HG03139 (cell line): ENCODE data around the gene SCARB1.
A peak's percentile ranks its signal among the peaks of the same experiment; 100 is the strongest.
"Not testable (repeated sequence)": the region's sequence is repeated elsewhere in the genome, so short reads cannot be mapped to it uniquely, and the experiment has no call there.

Experiments used
- ATAC-seq: cut with Tn5 transposase; IDR thresholded peaks from one replicate; pipeline ENCODE4 v1.9.1; 2021; ENCODE audit not compliant: unreplicated experiment

SCARB1 gene

GRCh38 chr12:124884587-124885438 is 21.1 kb upstream of the SCARB1 start:
- ATAC-seq, result peak; percentile 85

DNA sequence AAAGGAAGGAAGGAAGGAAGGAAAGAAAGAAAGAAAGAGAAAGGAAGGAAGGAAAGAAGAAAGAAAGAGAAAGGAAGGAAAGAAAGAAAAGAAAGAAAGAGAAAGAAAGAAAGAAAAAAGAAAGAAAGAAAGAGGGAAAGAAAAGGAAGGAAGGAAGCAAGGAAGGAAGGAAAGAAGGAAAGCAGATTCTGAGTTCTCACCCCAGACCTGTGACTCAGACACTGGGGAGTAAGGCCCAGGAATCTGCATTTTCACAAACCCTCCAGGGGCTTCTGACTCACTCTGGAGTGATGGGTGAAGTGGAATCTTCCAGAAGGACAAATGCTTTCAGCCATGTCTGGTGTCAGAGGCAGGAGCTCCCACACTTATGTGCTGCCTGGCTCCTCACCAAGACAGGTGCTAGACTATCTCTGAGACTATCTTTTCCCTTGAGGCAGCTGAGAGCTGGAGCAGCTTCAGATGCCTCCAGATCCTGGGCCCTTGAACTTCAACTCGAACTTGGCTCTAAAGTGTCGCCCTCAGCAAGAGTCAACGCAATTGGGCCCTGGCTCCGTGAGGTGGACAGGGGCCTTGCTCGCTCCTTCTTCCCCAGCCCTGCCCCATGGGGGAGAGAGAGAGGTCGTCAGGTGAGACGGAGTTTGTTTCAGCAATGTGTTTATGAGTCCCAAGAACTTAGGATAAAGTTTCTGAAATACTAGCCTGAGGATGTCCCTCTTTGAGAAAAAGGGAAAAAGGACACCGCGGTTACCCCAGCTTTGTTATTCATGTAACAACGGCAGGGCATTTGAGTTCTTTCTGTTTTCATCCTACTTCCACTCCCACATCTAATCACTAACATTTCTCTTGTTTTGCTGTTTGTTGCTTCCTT is 19.8 kb upstream of the SCARB1 start:
- no peak for ATAC-seq

- no peak for ATAC-seq
Observed at GRCh38 chr12:124881123-124881522, 17.5 kb upstream of the SCARB1 start.

GRCh38 chr12:124880335-124880734 is 16.7 kb upstream of the SCARB1 start:
- ATAC-seq, result not testable (repeated sequence)

GRCh38 chr12:124878795-124879516 is 15.3 kb upstream of the SCARB1 start:
- no peak for ATAC-seq

DNA sequence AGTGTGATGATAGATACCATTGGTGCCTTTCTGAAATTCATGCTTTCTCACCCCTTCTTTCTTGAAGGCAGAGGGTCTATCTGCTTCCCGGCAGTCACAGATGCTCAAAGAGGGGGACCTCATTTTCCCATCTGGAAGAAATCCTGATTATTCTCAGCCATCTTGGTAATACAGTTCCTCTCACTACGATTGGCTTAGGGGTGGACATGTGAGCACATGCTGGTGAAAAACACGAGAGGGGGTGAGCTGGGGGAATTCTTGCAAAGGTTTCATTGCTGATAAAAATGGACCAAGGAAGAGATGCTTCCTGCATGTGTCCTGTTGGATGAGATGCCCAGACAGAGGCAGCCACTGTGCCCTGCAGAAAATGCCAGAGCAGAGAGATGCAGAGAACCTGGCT is 13.8 kb upstream of the SCARB1 start:
- ATAC-seq, result no peak

GRCh38 chr12:124876171-124876570 is 12.5 kb upstream of the SCARB1 start:
- ATAC-seq, result no peak

DNA sequence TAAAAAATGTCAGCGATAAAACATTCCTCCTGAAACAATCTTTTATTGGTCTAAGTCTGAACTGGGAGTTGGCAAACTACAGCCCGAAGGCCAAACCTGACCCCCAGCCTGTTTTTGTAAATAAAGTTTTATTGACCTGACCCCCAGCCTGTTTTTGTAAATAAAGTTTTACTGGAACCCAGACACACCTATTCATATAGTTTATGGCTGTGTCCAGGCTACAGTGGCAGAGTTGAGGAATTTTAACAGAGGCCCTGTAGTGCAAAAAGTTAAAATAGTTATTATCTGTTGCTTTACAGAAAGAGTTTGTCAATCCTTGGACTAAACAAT is 12.1 kb upstream of the SCARB1 start:
- no peak for ATAC-seq

- ATAC-seq, result no peak
Observed at GRCh38 chr12:124874988-124875802, 11.5 kb upstream of the SCARB1 start.

DNA sequence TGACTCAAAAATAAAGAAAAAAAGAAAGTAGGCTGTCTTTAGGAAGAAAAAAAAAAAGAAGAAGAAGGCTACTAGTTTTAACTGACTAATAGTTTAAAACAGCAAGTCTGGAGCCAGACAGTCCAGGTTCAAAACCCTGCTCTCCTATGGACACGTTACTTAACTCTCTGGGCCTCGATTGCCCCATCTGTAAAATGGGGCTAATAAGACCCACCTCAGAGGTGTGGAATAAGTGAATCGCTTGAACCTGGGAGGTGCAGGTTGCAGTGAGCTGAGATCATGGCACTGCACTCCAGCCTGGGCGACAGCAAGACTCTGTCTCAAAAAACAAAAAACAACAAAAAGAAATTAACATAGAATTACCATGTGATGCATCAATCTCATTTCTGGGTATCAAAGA is 10.5 kb upstream of the SCARB1 start:
- ATAC-seq, result no peak

DNA sequence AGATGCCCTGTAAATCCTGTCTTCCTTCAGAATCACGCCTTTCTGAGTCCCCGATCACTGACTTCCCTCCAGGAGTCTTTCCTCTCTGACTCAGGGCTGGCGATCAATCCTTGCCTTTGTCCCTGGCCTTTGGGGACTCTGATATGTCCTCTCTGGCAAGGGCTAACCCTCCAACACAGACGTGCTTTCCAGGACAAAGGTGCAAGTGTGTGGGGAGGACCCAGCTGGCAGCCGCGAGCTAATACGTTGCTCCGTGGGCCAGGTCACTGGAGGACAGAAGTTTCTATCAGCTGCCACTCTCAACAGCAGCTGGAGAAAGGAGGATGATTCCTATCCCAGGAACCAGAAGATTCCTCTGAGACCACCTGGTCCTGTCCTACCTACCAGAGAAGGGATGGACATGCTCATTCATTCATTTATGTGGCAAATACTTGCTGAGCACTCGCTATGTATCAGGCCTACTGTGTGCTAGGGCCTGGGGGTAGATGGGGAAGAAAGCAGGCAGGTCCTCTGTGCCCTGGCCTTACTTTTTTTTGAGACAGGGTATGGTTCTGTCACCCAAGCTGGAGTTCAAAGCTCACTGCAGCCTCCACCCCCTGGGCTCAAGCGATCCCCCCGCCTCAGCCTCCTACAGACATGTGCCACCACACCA is 8.5 kb upstream of the SCARB1 start:
- no peak for ATAC-seq

DNA sequence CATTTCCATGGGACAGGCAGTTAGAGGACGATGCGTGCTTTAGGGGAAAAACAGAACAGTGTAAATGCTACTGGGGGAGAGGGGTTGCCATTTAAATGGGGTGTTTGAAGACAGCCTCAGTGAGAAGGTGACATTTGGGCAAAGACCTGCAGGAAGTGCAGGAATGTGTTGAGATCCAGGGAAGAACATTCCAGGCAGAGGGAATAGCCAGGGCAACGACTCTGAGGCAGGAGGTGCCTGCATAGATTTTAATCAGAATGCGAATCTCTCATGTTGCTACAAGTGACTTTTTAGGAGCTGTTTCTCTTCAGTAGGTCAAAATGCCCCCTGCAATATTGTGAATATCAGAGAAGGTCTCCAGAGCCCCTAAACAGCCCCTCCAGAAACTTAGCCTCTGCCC is 7.6 kb upstream of the SCARB1 start:
- no peak for ATAC-seq

DNA sequence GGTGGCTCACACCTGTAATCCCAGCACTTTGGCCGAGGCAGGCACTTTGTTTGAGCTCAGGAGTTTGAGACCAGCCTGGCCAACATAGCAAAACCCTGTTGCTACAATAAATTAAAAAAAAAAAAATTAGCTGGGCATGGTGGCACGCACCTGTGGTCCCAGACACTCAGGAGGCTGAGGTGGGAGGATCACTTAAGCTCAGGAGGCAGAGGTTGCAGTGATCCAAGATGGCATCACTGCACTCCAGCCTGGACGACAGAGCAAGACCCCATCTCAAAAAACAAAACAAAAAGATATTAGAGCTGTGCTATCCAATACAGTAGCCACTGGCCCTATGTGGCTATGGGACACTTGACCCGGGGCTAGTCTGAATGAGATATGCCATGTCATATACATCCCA is 6.9 kb upstream of the SCARB1 start:
- ATAC-seq, result no peak

GRCh38 chr12:124869059-124869665 is 5.5 kb upstream of the SCARB1 start:
- no peak for ATAC-seq

GRCh38 chr12:124868252-124869058 is 4.8 kb upstream of the SCARB1 start:
- ATAC-seq, result no peak

GRCh38 chr12:124867401-124867930 is 3.8 kb upstream of the SCARB1 start:
- no peak for ATAC-seq

GRCh38 chr12:124866883-124867400 is 3.3 kb upstream of the SCARB1 start:
- ATAC-seq, result no peak

- ATAC-seq, result no peak
Observed at GRCh38 chr12:124866195-124866882, 2.7 kb upstream of the SCARB1 start.
